Esophagus muscularis mucosa (tissue), 4 donors: ENCODE data around the gene POLR3C. TPM values are rescaled to one million over a fixed set of nuclear protein-coding genes. Genes with fewer than 3 reads are reported as not detected.

Experiments
- DNase-seq: peaks from one replicate; pipeline ENCODE4 v3.0.0-alpha.2; 2017; ENCODE audit errors: extremely low spot score
- H3K27ac ChIP-seq, 4 donors: fragments of 200-600 bp; sonication (generic); replicated peaks in 1 of 4; 1 replicate in 3 of 4; 2 replicates in 1 of 4; pipeline ENCODE4 v1.5.1; 2016 to 2019; ENCODE audit warnings: mild to moderate bottlenecking in 1 of 4
- H3K27me3 ChIP-seq, 4 donors: fragments of 200-600 bp; sonication (generic); one replicate each; pipeline versions ENCODE4 v1.5.1 to v1.6.0; 2016 to 2019
- H3K36me3 ChIP-seq, 4 donors: fragments of 200-600 bp; sonication (generic); one replicate each; pipeline ENCODE4 v1.5.1; 2016 to 2019
- H3K4me1 ChIP-seq, 4 donors: fragments of 200-600 bp; sonication (generic); one replicate each; pipeline ENCODE4 v1.5.1; 2016 to 2019
- H3K4me3 ChIP-seq, 4 donors: fragments of 200-600 bp; sonication (generic); 1 replicate in 2 of 4; 2 replicates in 2 of 4; pipeline ENCODE4 v1.5.1; 2016 to 2019; ENCODE audit warnings: mild to moderate bottlenecking in 4 of 4, moderate library complexity in 1 of 4
- H3K9me3 ChIP-seq, 4 donors: fragments of 200-600 bp; sonication (generic); 1 replicate in 3 of 4; 2 replicates in 1 of 4; pipeline ENCODE4 v1.5.1; 2016 to 2019
- CTCF ChIP-seq, 3 experiments: fragments of 200-600 bp in 2 of 3; fragments of 450-650 bp in 1 of 3; sonication (generic) in 2 of 3; IDR thresholded peaks; one replicate each; pipeline ENCODE4 v1.5.1; 2017 to 2019; ENCODE audit warnings: antibody characterized with exemption in 3 of 3, mild to moderate bottlenecking in 2 of 3, moderate library complexity in 1 of 3
- EP300 ChIP-seq: sonication (generic); formaldehyde crosslinking; IDR thresholded peaks from one replicate; pipeline ENCODE4 v1.6.1; 2017; ENCODE audit warnings: antibody characterized with exemption
- POLR2A ChIP-seq: fragments of 450-650 bp; IDR thresholded peaks from one replicate; pipeline ENCODE4 v1.6.1; 2017; ENCODE audit warnings: antibody characterized with exemption, moderate library complexity, mild to moderate bottlenecking, low read depth
- POLR2AphosphoS5 ChIP-seq, 2 donors: sonication (generic); formaldehyde crosslinking; IDR thresholded peaks; one replicate each; pipeline ENCODE4 v1.6.1; 2017; ENCODE audit warnings: antibody characterized with exemption in 2 of 2
- WGBS: methylation state at CpG from one replicate; pipeline ENCODE4 v1.1.5; 2018; 5-methylcytosine and 5-hydroxymethylcytosine counted together
- intact Hi-C: fragments of 100-400 bp; cut with DNase I; formaldehyde crosslinking; loops from one replicate; pipeline ENCODE4 v1.15.1; 2023
- total RNA-seq, 4 donors: library from RNA; depleted of rRNA; stranded (reverse); fragments of >200 nt; gene quantifications; one replicate each; pipeline versions ENCODE4 v1.1.0 to v1.2.1, GENCODE V29; 2016

The POLR3C gene
- total RNA-seq, 4 donors from 2014 or later = 22.3 to 34.1 (median 27.8) TPM

GRCh38 chr1:145857170-145857569 lies 33.2 kb downstream of the POLR3C start:
- Histone ChIP-seq H3K27ac (no peak overlapping the region), H3K4me1 (peaks cover 13 to 24% (median 23%) of the 10 kb centered on the region in 4 donors), H3K4me3 (no peak overlapping the region), H3K9me3 (no peaks in the 10 kb centered on the region), H3K36me3 (peaks cover 19 to 49% (median 47%) of the 10 kb centered on the region in 4 donors), H3K27me3 (no peaks in the 10 kb centered on the region)
- no peak for DNase-seq
- intact Hi-C loops = no loop called here
- no peak for TF ChIP-seq POLR2A
- TF ChIP-seq POLR2AphosphoS5 (IDR thresholded peaks at IDR 0.05) = no peak
- no peak for TF ChIP-seq CTCF (IDR thresholded peaks at IDR 0.05)
- TF ChIP-seq EP300 = no peak
- WGBS = 92% methylated on average over 3 of the region's 4 CpGs

- peaks cover 13 to 24% (median 23%) of the 10 kb centered on the region in 4 donors for H3K4me1 ChIP-seq
- H3K27me3 ChIP-seq = no peaks in the 10 kb centered on the region
- H3K4me3 ChIP-seq = peak overlapping the region; percentile 83 to 95 (median 88)
- H3K36me3 ChIP-seq = peaks cover 15 to 37% (median 35%) of the 10 kb centered on the region in 4 donors
- peak in 1 of 3 experiments; percentile 6 for TF ChIP-seq CTCF (IDR thresholded peaks at IDR 0.05)
- no peak for TF ChIP-seq POLR2A
- intact Hi-C loops = no loop called here
- peak overlapping the region; percentile 87 to 96 (median 94) for H3K27ac ChIP-seq
- no peak for DNase-seq
- H3K9me3 ChIP-seq = no peaks in the 10 kb centered on the region
- under 1% methylated on average over 26 of the region's 35 CpGs for WGBS
Measured at GRCh38 chr1:145858238-145858900, 34.4 kb downstream of the POLR3C start.

- Histone ChIP-seq H3K4me3 (peak within 1 kb of the TSS; percentile 83 to 95 (median 88)), H3K27me3 (no peaks in the 10 kb centered on the region), H3K9me3 (no peaks in the 10 kb centered on the region), H3K36me3 (peaks cover 11 to 31% (median 29%) of the 10 kb centered on the region in 4 donors), H3K4me1 (peaks cover 13 to 24% (median 23%) of the 10 kb centered on the region in 4 donors), H3K27ac (peak within 1 kb of the TSS; percentile 87 to 96 (median 94))
- DNase-seq = peak; percentile 97
- 2% methylated on average over 13 of the region's 42 CpGs for WGBS
- intact Hi-C loops = no loop called here
- TF ChIP-seq POLR2AphosphoS5 (IDR thresholded peaks at IDR 0.05) (peak; percentile 80 to 93), POLR2A (peak; percentile 59), CTCF (IDR thresholded peaks at IDR 0.05) (no peak), EP300 (no peak)
Measured at GRCh38 chr1:145858901-145859490, 35.0 kb downstream of the POLR3C start, which contains the start of gene PIAS3. PIAS3 (minus strand) TSS chr1:145859081; CDS start chr1:145858990, 91 bp downstream.

GRCh38 chr1:145859491-145860023 lies 35.6 kb downstream of the POLR3C start:
- intact Hi-C loops = no loop called here
- Histone ChIP-seq H3K36me3 (peaks cover 11 to 25% (median 23%) of the 10 kb centered on the region in 4 donors), H3K4me3 (peak overlapping the region; percentile 83 to 95 (median 88)), H3K27ac (peak overlapping the region; percentile 87 to 96 (median 94)), H3K27me3 (no peaks in the 10 kb centered on the region), H3K4me1 (peaks cover 13 to 24% (median 23%) of the 10 kb centered on the region in 4 donors), H3K9me3 (no peaks in the 10 kb centered on the region)
- DNase-seq = peak; percentile 97
- TF ChIP-seq POLR2AphosphoS5 (IDR thresholded peaks at IDR 0.05) = peak; percentile 4 to 76
- peak; percentile 85 for TF ChIP-seq POLR2A
- TF ChIP-seq EP300 = no peak
- TF ChIP-seq CTCF (IDR thresholded peaks at IDR 0.05) = peak in 2 of 3 experiments; percentile 12 to 28
- WGBS = 2% methylated on average over 28 of the region's 41 CpGs
